ENCODE data around the gene NDUFB3.

DNA sequence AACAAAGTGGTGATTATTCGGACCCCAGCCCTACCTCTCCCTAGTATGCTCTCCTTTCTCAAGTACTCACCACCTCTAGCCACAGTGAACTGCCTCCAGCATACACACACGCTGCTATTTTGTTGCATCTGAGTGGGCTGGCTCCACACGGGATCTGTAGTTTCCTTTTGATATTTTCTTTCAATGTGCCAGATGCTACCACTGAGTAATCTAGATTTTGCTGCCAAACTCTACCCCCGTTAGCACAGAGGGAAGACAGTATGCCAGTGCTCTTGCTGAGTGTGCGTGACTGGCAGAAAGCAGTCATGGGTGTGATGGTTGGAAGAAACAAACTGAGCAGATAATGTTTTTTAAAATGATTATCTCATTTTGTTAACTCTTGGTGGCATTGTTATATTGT, 55.8 kb downstream of the NDUFB3 start:
- TF ChIP-seq, protein P1, sequence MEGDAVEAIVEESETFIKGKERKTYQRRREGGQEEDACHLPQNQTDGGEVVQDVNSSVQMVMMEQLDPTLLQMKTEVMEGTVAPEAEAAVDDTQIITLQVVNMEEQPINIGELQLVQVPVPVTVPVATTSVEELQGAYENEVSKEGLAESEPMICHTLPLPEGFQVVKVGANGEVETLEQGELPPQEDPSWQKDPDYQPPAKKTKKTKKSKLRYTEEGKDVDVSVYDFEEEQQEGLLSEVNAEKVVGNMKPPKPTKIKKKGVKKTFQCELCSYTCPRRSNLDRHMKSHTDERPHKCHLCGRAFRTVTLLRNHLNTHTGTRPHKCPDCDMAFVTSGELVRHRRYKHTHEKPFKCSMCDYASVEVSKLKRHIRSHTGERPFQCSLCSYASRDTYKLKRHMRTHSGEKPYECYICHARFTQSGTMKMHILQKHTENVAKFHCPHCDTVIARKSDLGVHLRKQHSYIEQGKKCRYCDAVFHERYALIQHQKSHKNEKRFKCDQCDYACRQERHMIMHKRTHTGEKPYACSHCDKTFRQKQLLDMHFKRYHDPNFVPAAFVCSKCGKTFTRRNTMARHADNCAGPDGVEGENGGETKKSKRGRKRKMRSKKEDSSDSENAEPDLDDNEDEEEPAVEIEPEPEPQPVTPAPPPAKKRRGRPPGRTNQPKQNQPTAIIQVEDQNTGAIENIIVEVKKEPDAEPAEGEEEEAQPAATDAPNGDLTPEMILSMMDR (IDR thresholded peaks at IDR 0.05) = no peak
- no peak for TF ChIP-seq POLR2A (IDR thresholded peaks at IDR 0.05)
